ENCODE data around the gene STK10.

STK10 gene

DNA sequence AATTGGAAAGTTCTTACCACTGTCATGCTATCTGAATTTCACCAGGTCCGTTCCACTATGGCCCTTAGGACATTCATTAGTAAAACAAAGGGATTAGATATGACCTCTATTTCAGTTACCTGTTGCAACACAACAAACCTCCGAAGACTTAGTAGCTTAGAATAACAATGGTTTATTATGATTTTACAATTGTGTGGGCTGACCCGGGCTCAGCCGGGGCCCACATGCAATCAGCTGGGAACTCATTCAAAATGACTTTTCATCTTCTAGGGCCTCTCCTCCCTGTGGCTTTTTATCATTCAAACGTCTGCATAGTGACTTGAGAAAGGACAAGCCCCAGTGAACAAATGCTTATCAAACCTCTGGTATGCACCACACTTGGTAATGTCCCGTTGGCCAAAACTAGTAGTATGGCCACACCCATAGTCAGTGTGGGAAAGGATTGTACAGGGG, 179.3 kb downstream of the STK10 start:
- no peak for DNase-seq
- in situ Hi-C loops (cut with HindIII; ENCODE audit: low pct_ligation_motif_present, low pct_unique_long_range_greater_than_20kb, low sequenced_read_pairs), result no loop called here

DNA sequence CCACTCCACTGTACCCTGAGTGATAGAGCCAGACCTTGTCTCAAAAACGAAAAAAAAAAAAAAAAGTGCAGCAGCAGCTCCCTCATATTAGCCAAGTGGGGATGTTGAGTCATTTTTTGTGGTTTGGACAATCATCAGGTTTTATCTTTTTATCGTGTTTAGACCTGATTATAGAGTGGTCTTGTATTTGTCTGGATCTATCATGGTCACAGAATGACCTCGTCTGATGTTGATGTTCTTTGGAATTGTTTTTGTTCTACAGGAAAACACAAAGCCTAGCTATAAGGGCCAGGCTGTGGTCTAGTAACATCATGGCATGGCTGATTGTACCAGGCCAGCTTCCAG, 179.9 kb downstream of the STK10 start:
- in situ Hi-C loops (cut with HindIII; ENCODE audit: low pct_ligation_motif_present, low pct_unique_long_range_greater_than_20kb, low sequenced_read_pairs), result no loop called here
- no peak for DNase-seq

GRCh38 chr5:172007175-172008110, 180.6 kb downstream of the STK10 start:
- peak; percentile 24 for DNase-seq
- in situ Hi-C loops (cut with HindIII; ENCODE audit: low pct_ligation_motif_present, low pct_unique_long_range_greater_than_20kb, low sequenced_read_pairs), result no loop called here

GRCh38 chr5:172006321-172007174, 181.5 kb downstream of the STK10 start, which contains the start of gene FBXW11:
TSS of gene FBXW11 (minus strand) at chr5:172006638. CDS start at chr5:172006502, 136 bp downstream.
- in situ Hi-C loops (cut with HindIII; ENCODE audit: low pct_ligation_motif_present, low pct_unique_long_range_greater_than_20kb, low sequenced_read_pairs), result no loop called here

GRCh38 chr5:172005708-172006320, 182.2 kb downstream of the STK10 start:
- in situ Hi-C loops (cut with HindIII; ENCODE audit: low pct_ligation_motif_present, low pct_unique_long_range_greater_than_20kb, low sequenced_read_pairs), result no loop called here
- peak; percentile 14 for DNase-seq

More at GRCh38 chr5:172006321-172007174, 181.5 kb downstream of the STK10 start, which contains the start of gene FBXW11:
- DNase-seq, result peak; percentile 95

GRCh38 chr5:172004824-172005237, 183.2 kb downstream of the STK10 start:
- peak; percentile 19 for DNase-seq
- in situ Hi-C loops (cut with HindIII; ENCODE audit: low pct_ligation_motif_present, low pct_unique_long_range_greater_than_20kb, low sequenced_read_pairs), result no loop called here

GRCh38 chr5:172003746-172004145, 184.3 kb downstream of the STK10 start:
- in situ Hi-C loops (cut with HindIII; ENCODE audit: low pct_ligation_motif_present, low pct_unique_long_range_greater_than_20kb, low sequenced_read_pairs), result no loop called here
- no peak for DNase-seq

- in situ Hi-C loops (cut with HindIII; ENCODE audit: low pct_ligation_motif_present, low pct_unique_long_range_greater_than_20kb, low sequenced_read_pairs), result no loop called here
- DNase-seq, result no peak
These were observed 185.0 kb downstream of the STK10 start for GRCh38 chr5:172002840-172003512.

DNA sequence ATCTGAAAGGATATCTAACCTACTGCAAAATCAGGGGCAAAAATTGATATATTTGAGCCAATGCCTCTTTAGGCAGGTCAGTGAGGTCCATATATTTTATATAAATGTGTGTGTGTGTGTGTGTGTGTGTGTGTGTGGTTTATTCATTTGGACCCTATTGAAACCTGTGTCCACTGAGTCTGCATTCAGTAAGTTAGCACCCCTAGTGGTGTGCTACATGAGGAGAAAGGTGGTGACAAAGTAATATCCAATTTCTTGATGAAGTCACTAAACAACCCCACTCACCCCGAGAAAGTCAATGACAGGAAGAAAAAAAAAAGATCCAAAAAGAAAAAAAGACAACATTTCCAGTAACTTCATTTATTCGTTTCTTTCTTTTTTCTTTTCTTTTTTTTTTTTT, 185.7 kb downstream of the STK10 start:
- peak; percentile 43 for DNase-seq
- in situ Hi-C loops (cut with HindIII; ENCODE audit: low pct_ligation_motif_present, low pct_unique_long_range_greater_than_20kb, low sequenced_read_pairs), result no loop called here

DNA sequence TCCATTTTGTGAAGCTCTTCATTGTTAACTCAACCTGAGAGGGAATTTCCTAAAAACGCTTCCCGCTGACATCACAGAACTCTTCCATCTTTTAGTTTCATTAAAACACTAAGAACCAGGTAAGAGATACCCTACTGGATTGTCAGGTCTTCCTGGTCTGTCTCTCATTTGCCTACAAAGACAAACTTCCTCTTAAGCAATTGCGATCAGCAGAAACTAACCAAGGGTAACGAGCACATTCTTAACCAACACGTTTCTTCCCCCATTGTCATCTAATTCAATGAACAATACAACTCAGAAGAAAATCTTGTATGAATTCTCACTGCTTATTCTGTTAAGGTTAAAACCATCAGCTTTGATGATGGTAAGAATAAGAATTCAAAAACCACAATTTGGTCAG, 188.1 kb downstream of the STK10 start:
- in situ Hi-C loops (cut with HindIII; ENCODE audit: low pct_ligation_motif_present, low pct_unique_long_range_greater_than_20kb, low sequenced_read_pairs), result no loop called here
- DNase-seq, result no peak

DNA sequence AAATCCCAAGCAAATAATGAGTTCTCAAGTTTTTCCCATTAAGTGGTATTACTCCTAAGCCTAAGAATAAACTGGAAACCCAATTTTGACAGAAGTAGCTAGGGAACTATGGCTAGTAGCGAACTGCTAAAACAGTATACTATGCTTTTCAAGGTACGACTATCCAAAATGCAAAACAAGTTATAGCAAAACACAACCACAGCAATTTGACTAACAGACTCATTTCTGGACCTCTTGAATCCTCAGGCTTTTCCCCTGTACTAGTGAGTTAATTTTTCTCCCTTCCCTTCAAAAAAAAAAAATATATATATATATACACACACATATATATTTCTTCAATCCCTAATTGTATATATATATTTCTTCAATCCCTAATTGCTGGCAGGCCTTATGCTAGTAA, 188.9 kb downstream of the STK10 start:
- DNase-seq, result no peak
- in situ Hi-C loops (cut with HindIII; ENCODE audit: low pct_ligation_motif_present, low pct_unique_long_range_greater_than_20kb, low sequenced_read_pairs), result no loop called here

DNA sequence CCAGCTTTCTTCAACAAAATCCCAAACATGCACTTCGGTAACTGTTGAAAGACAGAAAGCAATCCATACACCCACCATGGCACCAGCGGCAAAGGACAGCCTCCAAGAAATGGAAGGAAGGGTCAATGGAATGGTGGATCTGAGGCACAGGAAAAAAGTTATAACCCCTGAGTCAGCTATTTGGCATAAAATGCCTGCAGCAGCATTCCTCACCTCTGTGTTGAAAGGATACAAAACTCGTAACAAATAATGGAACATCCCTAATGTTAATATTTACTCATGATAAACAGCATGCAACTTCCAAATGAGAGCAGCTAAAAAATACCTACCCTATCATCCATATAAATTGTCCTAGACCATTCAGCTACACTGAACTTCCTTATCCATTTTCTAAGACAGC, 191.0 kb downstream of the STK10 start:
- in situ Hi-C loops (cut with HindIII; ENCODE audit: low pct_ligation_motif_present, low pct_unique_long_range_greater_than_20kb, low sequenced_read_pairs), result no loop called here
- no peak for DNase-seq

- in situ Hi-C loops (cut with HindIII; ENCODE audit: low pct_ligation_motif_present, low pct_unique_long_range_greater_than_20kb, low sequenced_read_pairs), result no loop called here
- no peak for DNase-seq
These were observed 195.2 kb downstream of the STK10 start for GRCh38 chr5:171992813-171993212.

DNA sequence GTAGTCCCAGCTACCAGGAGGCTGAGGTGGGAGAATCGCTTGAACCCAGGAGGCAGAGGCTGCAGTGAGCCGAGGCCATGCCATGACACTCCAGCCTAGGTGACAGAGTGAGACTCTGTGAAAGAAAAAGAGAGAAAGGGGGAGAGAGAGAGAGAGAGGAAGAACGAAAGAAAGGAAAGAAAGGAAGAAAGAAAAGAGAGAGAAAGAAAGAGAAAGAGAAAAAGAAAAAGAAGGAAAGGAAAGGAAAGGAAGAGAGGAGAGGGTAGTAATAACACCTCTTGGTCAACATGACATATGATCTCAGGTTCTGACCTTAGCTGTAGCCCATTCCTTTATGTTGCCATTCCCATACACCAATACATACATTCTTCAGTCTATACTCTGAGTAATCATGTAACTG, 195.7 kb downstream of the STK10 start:
- DNase-seq, result no peak
- in situ Hi-C loops (cut with HindIII; ENCODE audit: low pct_ligation_motif_present, low pct_unique_long_range_greater_than_20kb, low sequenced_read_pairs), result no loop called here
